ENCODE data around the gene CAMK1G.

GRCh38 chr1:209617755-209618154 is 34.2 kb downstream of the CAMK1G start:
- no peak for TF ChIP-seq POLR2A (IDR thresholded peaks at IDR 0.05)
- TF ChIP-seq CTCF (IDR thresholded peaks at IDR 0.05): no peak
